ENCODE results near the gene PRSS48.
"Not testable (repeated sequence)": the region's sequence is repeated elsewhere in the genome, so short reads cannot be mapped to it uniquely, and the experiment has no call there.

PRSS48 gene

DNA sequence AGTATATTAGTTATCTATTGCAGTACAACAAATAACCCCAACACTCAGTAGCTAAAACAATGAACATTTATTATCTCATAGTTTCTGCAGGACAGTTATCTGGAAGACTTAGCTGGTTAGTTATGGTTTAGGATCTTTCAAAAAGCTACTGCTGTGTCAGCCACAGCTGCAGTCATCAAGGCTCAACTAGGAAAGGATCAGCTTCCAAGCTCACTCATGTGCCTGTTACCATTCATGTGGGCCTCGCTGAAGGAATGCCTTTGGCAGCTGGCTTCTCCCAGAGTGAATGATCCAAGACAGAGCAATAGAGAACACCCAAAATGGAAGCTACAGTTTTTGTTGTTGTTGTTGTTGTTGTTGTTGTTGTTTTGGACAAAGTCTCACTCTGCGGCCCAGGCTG is 13.5 kb upstream of the PRSS48 start:
- DNase-seq, result no peak

DNA sequence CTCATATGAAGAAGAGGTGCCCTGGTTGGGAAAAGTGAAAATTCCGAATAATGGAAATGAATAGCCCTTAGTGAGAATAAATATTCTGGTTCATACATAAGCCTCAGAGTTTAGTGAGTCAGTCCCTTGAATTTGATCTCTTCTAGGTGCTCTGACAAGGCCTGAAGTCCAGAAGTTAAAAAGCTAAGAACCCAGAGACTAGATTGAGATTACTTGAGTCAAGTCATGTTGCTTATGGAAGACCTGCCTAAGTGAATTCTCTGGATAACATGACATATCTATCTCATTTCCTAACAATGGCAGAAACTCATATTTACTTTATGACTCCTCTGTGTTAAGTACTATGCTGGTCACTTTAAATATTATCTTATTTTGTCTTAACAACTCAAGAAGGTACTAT is 10.5 kb upstream of the PRSS48 start:
- DNase-seq, result no peak

DNA sequence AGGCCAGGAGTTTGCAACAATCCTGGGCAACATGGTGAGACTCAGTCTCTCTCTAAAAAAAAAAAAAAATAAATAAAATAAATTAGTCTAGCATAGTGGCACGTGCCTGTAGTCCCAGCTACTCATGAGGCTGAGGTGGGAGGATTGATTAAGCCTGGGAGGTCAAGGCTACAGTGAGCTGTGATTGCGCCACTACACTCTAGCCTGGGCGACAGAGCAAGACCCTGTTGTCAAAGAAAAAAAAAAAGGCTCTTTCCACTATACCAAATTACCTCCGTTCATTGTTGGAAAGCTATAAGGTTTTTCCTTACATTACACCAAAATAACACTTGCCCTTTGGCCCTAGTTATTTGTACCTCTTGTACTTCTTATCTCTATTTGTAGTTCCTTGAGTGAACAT is 9.9 kb upstream of the PRSS48 start:
- DNase-seq, result no peak

DNA sequence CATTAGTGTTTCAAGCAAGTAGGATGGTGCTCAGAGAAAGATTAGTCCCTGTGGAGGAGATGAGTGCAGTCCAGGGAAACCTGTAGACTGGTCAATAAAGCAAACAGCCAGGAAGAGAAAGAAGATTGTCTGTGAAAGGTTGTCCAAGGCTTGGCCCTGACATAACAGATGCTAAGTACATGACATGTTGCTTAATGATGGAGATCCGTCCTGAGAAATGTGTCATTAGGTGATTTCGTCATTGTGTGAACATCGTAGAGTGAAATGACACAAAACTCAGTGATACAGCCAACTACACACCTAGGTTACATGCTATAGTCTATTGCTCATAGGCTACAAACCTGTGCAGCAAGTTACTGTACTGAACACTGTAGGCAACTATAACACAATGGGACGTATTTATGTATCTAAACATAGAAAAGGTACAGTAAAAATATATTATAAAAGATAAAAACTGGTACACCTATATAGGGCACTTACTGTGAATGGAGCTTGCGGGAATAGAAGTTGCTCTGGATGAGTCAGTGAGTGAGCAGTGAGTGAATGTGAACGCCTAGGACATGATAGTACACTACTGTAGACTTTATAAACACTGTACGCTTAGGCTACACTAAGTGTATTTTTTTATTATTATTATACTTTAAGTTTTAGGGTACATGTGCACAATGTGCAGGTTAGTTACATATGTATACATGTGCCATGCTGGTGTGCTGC is 9.0 kb upstream of the PRSS48 start:
- DNase-seq, result no peak

DNA sequence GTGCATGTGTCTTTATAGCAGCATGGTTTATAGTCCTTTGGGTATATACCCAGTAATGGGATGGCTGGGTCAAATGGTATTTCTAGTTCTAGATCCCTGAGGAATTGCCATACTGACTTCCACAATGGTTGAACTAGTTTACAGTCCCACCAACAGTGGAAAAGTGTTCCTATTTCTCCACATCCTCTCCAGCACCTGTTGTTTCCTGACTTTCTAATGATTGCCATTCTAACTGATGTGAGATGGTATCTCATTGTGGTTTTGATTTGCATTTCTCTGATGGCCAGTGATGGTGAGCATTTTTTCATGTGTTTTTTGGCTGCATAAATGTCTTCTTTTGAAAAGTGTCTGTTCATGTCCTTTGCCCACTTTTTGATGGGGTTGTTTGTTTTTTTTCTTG is 8.1 kb upstream of the PRSS48 start:
- not testable (repeated sequence) for DNase-seq

DNA sequence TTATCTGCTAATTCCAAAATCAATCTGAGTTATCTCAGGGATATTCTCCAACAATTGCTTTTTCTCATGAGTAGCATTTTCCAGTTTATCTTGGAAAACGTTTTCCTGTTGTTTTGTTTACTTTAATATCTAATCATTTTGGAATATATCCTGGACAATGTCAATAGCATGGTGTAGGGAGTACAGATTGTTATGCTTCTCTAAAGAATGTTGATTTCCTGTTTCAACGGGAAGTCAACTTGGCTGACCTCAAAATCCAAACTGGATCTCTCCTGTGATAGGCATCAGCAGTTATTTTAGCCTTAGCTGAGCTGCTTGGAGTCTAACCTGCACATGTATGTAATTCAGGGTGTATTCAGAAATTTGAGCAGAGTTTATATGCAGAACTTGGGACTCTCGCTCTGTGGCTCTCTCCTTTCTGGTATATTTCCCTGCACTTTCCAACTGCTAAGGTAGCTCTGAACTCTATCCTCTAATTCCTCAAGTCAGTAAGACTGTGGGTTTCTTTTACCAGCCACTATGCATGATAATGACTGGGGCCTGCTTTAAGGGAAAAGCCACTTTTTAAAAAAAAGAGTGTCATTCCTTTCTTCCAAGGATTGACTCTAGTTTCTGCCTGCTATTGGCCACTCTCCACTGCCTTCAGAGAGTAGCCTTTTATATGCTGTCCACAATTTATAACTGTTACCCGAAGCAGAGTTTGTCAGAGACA is 7.7 kb downstream of the PRSS48 start:
- no peak for DNase-seq

DNA sequence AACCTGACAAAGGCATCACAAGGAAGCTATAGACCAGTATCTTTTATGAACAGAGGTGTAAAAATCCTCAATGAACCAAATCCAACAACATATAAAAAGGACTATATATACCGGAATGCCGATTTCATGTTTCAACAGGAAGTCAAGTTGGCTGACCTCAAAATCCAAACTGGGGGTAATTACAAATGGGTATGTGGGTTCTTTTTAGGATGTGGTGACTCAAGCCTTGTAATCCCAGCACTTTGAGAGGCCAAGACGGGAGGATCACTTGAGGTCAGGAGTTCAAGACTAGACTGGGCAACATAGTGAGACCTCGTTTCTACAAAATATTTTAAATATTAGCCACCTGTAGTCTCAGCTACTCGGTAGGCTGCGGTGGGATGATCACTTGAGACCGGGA is 10.4 kb downstream of the PRSS48 start:
- DNase-seq, result no peak

DNA sequence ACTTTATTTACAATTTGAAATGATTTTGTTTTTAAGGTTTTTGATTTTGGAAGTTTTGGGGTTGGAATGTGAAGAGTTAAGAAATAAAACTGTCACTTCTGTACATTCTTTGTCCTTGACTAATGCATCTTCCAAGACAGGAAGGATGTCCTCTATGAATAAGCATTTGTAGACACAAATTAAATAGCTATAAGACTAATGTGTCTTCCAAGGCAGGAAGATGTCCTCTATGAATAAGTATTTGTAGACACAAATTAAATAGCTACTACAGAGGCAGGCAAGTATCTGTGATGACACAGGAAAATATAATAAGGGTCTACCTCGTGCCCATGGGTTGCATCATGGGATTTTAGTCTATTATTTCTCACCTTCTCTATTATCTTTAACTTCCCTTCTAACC is 14.5 kb downstream of the PRSS48 start:
- no peak for DNase-seq

DNA sequence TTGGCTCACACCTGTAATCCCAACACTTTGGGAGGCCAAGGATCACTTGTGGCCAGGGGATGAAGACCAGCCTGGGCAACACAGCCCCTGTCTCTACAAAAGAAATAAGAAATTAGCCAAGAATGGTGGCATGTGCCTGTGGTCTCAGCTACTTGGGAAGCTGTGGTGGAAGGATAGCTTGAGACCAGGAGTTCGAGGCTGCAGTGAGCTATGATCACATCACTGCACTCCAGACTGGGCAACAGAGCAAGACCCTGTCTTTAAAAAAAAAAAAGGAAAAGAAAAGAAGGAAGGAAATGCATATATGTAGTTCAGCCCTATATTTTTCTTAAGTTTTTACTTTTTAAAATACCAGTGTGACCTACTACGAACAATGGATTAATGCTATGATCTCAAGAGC is 15.1 kb downstream of the PRSS48 start:
- no peak for DNase-seq

DNA sequence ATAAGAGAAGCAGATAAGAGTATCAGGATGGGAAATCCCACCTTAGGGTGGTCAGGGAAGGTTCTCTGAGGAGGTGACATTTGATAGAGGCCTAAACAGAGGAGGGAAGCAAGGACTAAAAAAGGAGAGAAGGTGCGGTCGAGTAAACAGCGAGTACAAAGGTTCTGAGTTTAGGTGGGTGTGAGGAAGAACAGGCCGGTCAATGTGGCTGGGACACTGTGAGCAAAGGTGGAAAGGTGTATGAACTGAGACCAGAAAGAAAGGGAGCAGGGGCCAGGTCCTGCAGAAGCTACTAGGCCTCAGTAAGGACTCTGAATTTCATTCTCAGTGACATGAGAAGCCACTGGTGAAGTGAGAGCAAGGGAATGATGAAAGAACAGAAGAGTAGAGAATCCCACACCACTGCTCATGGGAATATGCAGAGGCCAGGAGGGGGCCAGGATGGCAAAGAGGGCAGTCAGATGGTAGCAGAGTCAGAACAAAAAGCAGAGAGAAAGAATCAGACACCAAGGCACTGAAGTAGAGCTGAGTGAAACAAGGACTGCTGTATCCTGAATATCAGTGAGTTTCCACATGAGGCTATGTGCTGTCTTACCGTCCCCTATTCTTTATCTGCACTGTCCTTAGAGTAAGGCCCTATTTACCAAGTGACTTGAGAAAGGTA is 18.0 kb downstream of the PRSS48 start:
- DNase-seq, result no peak

DNA sequence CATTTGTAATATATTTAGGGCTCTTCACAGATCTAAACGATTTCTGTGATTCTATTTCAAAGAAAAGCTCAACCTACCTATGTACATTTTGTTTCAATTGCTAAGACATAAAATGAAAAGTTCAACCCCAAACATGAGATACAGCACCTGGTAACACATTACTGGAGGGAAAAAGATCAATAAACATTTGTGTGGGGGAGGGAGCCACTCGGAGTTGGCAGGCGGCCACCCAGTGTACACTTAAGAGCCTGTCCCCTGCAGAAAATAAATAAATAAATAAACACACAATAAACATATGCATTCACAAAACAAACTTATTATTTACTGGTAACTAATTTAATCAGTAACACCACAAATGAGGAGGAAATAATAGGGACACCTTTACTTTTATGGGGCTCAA is 19.3 kb downstream of the PRSS48 start:
- no peak for DNase-seq

DNA sequence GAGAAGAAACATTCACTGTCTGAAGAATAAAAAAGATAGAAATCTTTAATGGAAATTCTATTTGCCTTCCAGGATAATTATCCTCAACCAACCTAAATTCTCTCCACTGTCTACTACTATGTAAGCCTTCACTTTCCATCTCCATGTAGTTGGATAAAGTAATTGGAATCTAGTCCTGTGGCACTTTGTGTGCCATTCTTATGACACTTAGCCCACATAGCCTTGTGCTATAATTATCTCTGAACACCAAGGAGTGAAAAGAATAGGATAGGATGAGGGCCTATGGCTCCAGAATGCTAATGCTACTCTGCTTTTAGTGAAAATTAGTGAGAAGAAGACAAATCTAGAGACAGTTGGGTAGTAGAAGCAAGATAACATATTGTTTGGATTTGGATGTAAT is 20.2 kb downstream of the PRSS48 start:
- DNase-seq, result no peak

DNA sequence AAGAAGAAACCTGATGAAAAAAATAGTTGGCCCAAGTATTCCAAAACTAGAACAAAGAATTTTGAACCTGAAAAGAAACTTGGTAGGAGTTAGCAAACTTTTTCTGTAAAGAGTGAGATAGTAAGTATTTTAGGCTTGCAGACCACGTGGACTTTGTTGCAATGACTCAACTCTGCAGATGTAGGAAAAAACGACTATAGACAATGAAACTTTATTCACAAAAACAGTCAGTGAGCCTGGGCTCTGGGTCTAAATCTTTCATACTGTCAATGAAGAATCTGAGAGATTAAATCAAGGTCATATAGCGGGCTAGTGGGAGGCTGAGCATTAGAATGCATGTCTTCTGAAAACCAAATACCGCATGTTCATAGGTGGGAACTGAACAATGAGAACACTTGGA is 25.5 kb downstream of the PRSS48 start:
- DNase-seq, result no peak

DNA sequence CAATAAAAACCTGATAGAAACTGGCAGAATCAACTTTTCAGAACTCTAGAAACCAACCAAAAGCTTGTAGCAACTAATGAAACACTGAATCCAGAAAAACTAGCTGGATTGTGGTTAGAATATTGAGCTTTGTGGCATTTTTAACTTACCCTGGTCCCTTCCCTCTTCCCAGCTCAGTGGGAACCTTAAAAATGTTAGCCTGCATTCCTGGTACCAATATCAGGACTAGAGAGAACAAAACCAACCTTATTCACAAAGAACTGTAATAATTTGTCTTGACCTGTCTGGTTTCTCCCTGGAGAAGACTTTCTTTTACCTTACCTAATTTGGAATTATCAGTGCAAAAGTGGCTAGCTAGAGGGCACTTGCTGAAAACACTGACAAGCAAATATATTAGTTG is 27.3 kb downstream of the PRSS48 start:
- DNase-seq, result no peak

DNA sequence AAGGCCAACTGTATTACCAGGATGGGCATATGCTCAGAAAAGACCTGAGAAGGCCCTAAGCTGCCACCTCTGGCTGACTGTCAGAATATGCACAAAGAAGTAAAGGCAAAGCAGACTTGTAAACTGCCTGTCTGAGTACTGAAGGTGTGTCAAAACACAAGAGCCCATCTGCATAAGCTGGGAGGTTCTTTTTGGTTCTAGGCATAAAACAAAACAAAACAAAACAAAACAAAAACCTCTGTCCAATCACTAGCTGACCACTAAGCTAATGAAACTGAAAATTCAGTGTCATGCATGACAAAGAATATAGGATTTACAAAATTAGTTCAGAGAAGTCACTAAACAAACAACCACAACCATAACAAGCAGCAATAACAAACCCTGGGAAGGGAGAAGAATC is 27.8 kb downstream of the PRSS48 start:
- DNase-seq, result no peak

DNA sequence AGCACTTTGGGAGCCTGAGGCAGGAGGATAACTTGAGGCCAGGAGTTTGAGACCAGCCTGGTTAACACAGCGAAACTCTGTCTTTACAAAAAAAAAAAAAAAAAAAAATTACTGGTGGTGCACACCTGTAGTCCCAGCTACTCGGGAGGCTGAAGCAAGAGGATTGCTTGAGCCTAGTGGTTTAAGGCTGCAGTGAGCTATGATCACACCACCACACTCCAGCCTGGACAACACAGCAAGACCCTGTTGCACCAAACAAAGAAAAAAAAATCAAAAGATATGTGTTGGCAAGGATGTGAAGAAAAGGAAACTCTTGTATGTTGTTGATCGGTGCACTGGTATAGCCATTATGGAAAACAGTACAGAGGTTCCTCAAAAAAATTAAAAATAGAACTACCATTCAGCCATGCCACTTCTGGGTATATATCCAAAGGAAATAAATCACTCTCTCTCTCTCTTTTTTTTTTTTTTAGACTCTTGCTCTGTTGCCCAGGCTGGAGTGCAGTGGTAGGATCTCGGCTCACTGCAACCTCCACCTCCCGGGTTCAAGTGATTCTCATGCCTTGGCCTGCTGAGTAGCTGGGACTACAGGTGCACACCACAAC is 33.3 kb downstream of the PRSS48 start:
- no peak for DNase-seq

DNA sequence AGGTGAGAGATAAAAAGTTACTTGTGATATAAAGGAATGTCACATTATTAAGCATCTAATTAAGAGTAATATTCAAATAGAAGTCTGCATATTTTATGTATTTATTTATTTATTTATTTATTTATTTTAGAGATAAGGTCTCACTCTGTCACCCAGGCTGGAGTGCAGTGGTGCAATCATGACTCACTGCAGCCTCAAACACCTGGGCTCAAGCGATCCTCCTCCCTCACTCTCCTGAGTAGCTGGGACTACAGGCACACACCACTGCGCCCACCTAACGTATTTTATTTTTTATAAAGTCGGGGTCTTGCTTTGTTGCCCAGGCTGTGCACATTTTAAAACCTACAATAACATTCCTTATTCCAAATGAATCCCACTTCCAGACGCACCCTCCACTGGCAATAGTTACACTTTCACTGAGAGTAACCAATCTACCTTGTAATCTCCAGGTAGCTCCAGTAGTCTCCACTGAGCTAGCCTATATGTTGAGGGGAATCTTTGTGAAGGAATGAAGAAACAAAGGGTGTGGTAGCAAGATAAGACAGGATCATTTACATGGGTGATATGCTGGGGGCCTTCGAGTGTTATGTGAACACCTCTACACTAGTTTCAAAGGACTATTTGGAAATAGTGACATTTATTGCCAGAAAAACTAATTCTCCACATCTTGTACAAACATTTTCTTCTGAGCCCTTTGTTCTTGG is 36.5 kb downstream of the PRSS48 start:
- no peak for DNase-seq

DNA sequence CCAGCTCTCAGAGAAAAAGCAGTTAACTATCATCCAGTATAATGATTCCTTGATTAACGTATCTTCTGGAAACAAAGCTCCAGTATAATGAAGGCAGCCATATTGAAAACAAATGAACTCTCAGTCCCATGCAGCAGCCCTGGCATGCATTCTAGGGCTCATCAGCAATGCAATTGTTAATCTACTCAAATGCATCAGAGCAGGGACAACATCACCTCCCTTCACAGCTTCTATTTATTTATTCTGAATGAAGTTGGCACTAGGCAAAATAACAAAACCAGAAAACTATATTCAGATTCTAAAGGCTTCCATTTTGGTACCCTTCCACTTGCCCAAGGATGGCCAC is 37.0 kb downstream of the PRSS48 start:
- DNase-seq, result no peak

DNA sequence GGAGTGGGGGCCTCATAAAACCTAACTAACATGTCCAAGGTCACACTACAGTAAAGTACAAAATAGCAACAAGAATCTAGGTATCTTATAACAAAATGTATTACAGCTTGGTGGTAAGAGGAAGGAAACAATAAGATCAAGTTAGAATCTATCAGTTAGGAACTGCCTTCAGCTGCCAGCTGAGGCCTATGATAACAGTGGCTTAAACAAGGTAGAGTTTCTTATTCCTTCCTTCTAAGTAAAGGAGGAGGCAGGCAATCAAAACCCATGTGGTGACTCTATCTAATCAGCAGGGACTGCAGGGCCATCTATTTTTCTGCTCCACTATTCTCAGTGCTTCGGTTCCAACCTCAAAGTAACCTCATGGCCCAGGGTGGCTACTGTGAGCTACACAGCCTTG is 37.5 kb downstream of the PRSS48 start:
- DNase-seq, result no peak

DNA sequence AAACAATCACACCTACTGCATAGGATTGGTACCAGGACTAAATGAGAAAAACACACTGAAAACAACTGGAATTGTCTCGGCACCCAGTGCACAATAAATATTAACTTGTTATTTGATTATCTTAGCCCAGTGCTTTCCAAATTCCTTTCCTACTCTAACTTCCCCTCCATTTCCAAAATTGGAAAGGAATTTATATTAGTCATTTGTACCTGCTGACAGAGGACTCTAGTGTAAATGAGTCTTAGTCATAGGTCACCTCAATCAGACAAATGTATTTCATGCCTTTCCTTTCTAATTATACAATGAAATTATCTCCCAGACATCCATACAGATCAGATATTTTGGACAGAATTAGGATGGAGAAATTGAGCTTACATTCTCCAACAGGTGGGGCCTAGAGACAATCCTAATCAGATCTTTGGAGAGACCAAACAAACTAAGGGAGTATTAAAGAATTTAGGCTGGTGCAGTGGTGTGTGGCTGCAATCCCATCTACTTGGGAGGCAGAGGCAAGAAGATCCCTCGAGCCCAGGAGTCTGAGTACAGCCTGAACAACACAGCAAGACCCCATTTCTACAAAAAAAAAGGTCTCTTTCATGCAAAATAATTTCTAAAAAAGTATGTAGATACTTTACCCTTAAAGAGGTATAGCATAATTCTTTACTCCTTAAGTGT is 38.4 kb downstream of the PRSS48 start:
- no peak for DNase-seq

DNA sequence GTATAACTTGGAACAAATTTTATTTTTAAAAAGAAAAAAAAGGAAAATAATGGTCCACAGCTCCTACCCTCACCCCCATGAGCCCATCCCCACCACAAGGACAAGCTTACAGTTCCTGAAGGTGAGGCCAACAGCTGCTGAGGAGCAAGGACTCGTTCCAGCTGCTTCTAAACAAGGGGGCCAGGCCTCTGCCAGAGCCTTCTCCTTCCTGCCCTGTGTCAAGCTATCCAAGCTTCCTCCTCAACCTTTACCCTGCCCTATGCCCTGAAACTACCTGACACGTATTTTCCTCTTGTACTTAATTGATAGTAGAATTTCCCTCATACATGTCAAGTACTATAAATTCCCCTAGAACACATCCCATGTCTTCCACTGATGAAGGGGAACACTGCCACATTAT is 39.7 kb downstream of the PRSS48 start:
- no peak for DNase-seq

DNA sequence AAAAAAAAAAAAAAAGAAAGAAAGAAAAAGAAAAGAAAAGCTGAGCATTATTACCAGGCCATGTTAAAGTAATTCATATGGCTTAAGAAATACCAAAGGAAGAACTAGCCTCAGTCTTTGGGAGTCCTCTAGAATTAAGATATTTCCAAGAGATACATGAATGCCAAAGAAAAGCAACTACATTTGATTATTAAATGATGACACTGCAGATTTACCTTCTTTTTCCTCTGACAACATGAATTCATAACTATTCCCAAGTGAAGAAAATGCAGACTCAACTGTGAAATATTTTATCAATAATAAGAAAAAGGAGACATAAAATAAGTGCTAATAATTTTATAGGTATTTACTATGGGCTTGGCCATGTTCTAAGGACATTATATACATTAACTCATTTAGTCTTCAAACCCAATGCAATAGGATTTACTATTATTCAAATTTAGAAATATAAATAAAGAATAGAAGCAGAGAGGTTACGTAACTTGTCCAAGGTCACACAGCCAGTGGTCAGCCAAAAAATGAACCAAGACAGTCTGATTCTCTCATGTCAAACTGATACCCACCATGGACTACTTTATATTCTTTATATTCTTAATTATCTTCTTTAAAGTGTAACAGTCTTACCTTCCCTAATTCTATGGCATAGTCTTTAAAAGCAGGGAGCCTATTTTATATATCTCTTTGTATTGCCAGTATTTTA is 41.5 kb downstream of the PRSS48 start:
- no peak for DNase-seq

All from activated T-cell treated with anti-CD3 and anti-CD28 coated beads, Interleukin-2, amount 50 U/mL, for 1 hour (primary cell).